ENCODE results near the gene GNAS-AS1.
A peak's percentile ranks its signal among the peaks of the same experiment; 100 is the strongest.
"Not testable (repeated sequence)": the region's sequence is repeated elsewhere in the genome, so short reads cannot be mapped to it uniquely, and the experiment has no call there.

The GNAS-AS1 gene

DNA sequence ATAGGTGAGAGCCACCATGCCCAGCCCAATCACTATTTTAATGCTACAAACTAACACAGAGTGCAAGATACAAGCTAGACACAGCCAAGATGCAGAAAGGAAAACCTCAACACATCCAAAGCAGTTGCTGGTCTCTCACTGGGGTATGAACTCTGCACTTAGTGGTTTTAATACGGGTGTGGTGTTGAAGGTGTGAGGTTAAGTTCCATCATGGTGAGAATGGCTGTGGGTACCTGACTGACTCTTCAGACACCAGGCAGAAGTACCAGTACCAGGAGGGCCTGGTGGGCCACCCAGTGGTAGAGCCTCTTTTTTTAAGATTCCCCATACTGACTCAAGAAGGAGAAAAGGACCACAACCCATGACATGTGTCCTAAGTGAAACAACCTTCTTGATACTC lies 13.0 kb downstream of the GNAS-AS1 start:
- no peak for DNase-seq (ENCODE audit: low spot score)
- no peak for FAIRE-seq

DNA sequence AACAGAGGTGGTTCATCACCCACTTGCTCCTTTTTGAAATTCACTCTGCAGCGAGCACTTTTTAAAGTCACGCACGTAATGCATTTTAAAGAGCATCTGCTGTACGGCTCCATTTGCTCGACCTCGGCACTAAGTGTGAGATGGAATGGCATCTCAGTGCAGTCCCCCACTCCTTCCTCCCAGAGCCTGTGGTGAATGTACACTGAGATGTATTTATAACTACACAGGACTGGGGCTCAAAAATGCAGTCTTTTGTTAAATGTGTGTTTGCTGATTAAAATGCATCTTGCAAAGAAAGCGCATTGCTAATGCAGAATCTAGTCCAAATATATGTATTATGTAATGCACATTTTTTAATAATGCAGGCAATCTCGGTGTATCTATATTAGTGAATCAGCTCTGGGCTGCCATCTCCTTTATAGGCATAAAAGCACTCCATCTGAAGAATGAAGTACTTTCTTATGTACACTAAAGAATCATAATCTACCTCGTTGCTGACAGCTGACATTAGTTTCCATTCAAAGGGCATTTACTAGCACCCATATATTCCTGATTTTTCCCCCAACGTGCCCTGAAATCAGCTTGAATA lies 14.0 kb downstream of the GNAS-AS1 start:
- FAIRE-seq (no peak), DNase-seq (ENCODE audit: low spot score) (no peak)

DNA sequence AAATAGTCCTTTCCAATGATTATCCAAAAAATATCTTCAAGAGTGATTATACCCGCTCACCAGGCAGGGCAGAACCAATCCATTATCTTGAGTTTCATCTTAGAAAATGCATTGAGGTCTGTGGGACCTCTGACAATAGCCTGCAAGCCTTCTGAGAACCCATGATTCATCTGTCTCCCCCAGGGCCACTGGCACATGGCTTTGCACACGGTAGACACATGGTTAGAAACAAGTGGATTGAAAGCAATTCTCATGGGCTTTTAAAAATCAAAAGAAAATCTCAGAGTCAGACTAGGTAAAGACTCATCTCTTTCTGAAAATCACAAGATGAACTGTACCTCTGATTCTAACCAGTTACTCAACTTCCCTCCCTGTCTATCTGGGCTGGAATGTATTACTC lies 15.5 kb downstream of the GNAS-AS1 start:
- FAIRE-seq = no peak

DNA sequence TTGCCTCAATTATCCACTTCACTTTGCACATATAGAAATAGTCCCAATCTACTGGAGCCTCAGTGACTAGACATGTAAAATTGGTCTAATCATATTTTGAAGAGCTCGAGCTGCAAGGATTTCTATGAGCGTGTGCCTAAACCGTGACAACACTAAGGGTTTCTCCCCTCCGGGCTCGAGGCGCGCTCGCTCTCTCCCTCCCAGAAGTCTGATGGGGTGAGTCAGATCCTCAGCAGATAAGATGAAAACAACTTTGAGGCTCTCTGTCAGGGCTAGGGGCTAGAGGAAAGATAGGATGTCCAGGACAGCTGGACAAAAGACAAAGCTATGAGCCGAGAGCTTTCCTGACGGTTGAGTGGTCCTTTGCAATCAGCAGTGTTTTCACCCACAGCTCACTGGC lies 16.8 kb downstream of the GNAS-AS1 start:
- FAIRE-seq = no peak
- DNase-seq (ENCODE audit: low spot score) = no peak

More for the DNA sequence above, 15.5 kb downstream of the GNAS-AS1 start:
- no peak for DNase-seq (ENCODE audit: low spot score)

DNA sequence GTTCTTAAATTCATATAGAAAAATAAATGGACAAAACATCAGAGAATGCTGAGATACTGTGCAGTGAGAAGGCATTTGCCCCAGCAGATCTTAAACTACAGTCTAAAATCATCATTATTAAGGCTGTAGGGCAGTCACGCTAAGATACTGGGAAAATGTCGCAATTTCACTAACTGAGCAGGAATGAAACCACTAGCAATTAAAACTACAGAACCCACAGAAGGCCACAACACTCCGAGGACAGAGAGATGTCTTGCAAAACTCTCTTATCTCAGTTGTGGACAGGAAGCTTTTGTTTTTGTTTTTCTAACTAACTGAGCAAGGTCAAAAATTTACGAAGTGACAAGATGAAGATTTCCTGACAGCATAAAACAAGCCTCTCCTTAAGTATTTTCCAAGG lies 18.2 kb downstream of the GNAS-AS1 start:
- DNase-seq (ENCODE audit: low spot score) (no peak), FAIRE-seq (no peak)

DNA sequence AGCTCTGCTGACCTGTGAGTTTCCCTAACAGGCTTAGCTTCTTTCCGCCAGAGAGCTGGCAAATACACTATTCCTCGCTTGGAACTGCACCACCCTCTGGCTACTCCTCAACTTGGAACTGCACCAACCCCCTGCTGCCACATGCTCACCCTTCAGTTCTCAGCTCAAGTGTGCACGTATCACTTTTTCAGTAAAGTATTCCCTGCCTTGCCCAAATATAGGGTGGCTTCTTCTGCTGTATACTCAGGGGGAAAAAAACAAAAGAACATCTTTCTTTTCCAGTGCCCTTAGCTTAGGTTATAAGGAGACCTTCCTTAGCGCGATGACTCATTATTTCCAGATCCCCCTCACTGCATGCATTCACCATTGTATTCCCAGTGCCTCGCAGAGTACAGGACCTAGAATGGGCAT lies 21.2 kb downstream of the GNAS-AS1 start:
- DNase-seq (ENCODE audit: low spot score) (no peak), FAIRE-seq (no peak)

DNA sequence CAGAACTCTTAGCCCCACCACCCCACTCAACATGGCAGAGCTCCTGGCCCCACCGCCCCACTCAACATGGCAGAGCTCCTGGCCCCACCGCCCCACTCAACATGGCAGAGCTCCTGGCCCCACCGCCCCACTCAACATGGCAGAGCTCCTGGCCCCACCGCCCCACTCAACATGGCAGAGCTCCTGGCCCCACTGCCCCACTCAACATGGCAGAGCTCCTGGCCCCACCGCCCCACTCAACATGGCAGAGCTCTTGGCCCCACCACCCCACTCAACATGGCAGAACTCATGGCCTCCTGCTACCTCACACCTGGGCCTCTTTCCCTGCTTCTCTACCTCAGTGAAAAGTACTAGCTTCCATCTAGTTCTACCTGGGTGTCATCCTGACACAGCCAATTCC lies 21.9 kb downstream of the GNAS-AS1 start:
- not testable (repeated sequence) for DNase-seq (ENCODE audit: low spot score); FAIRE-seq

DNA sequence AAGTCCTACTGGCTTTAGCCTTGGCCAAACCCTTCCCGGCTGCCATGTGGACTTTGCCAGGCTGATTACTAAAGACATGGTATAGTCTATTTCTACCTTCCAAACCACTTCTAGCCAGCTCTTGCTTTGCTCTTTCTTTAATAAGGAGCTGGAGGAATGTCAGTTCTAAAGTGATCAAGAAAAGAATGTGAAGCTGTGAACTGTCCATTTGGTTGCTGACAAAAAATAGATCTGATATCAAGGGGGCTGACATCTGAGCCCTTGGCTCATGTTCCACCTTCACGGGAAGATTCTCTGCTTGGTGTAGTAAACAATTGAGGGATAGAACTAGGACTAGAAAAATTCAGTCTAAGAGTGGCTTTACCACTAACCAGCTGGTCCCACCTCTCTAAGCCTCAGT lies 22.6 kb downstream of the GNAS-AS1 start:
- FAIRE-seq (no peak), DNase-seq (ENCODE audit: low spot score) (no peak)

DNA sequence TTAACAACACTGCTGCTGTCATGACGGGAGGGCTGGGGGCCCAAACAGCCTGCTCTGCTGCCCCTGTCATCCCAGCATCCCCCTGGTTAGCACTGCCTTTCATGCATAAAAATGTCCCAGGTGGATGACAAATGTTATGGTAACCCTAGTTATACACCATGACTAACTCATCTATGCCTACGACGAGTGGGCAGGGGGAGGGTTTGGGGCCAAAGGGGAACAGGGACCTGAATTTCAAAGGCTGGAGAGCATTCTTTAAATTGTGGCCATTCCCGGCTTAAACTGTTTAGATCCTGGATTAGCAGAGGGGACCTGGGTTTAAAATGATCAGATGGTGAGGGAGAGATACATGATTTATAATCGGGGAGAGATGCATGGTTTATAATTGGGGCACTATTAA lies 24.4 kb downstream of the GNAS-AS1 start:
- DNase-seq (ENCODE audit: low spot score) (no peak), FAIRE-seq (peak; percentile 20)

DNA sequence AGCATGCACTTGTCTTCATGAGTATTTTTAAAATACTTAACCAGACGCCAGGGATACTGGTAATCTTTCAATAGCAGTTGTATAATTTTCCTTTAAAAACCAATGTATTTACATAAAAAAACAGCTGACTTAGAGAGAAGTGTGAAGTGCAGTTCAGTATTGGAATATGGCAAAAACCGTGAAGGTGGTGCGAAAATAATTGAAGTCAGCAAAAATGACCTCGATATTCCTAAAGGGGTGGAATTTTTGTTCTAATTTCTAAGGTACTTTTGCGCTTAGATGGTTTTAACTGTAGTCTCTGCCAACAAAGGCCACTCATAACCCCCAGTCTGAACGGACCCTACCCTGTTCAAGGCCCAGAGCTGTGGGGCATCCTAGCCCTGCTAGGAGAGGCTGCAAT lies 25.3 kb downstream of the GNAS-AS1 start:
- DNase-seq (ENCODE audit: low spot score) = no peak
- FAIRE-seq = no peak

DNA sequence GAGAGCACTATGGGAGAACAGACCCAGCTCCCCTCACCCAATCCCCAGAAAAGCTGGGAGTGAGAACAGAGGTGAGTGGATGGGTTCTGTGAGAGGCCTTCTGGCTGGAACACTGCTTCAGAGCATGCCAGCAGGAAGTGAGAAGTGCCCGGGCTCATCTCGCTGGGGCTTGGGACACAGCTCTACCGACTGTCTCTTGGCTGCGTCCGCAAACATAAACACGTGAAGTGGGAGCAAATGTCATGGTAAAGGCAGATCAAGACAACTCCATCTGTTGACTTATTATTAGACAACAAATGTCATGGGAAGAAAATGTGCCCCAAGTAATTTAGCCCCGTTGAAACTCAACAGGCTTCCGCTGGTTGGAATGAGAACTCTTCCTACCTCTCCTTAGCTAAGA lies 25.9 kb downstream of the GNAS-AS1 start:
- no peak for DNase-seq (ENCODE audit: low spot score)
- FAIRE-seq = no peak

DNA sequence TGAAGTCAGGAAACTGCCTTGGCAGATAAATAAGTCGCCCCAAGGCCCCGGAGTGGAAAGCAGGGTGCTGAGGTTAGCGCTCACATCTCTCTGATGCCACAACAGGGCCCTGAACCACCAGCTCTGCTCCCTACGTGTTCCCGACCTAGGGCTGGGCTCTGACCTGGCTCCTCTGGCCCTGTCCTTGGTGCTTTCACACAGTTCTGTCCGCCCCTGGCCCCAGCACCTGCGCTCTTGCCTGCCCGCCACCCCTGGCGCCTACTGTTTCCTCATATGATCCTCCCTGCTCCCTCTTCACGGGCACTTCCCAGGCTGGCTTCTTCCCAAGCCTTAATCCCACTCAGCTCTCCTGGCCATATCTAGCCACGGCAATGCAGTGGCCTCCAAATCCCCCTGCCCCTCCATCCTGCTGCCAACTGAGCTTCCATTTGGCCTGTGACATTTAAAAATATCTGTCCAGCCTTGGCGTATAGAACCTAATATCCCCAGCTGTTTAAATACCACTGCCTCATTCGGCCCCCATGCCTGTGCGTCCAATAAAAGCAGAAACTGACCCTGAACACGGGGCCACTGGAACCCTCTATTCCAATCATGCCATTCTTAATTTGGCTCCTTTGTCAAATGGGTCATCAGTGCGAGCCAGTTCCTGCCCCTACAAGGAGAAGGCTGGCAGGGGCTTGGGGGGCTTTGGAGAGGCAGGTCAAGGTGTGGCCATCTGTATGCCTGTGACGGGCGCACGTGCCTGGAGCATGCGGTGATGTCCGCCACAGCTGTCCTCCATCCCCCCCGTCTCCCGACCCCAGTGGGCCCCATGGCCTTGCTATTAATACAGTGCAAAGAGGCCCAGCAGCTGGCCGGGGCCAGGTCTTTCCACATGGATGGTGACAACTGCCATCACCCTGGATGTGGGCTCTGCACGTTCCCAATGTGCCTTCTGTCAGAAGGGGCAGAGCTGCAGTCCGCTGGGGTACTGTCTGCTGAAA lies 27.7 kb downstream of the GNAS-AS1 start:
- no peak for FAIRE-seq
- no peak for DNase-seq (ENCODE audit: low spot score)

DNA sequence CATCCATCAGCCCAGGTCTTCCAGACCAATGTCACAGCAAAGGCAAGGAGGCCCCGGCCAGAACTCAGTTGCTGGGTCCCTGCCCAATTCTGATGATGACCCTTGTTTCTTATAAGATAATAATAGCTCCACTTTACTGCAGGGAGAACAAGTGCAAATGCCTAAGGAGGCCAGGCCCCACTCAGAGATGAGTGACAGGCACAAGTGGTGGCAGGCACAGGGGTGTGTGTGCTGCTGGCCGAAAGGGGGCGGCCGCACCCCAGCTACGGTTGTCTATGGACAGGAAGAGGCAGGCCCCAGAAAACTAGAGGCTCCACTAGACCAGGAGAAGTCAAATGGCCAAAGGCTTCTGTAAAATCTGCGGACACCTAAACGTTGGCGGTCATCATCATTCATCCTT lies 28.6 kb downstream of the GNAS-AS1 start:
- FAIRE-seq (no peak), DNase-seq (ENCODE audit: low spot score) (no peak)

DNA sequence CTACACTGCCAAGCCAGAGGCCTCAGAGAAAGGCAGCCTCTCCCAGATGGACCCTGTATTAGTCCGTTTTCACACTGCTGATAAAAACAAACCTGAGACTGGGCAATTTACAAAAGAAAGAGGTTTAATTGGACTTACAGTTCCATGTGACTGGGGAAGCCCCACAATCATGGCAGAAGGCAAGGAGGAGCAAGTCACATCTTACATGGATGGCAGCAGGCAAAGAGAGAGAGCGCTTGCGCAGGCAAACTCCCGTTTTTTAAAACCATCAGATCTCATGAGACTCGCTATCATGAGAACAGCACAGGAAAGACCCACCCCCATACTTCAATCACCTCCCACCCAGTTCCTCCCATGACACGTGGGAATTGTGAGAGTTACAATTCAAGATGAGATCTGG lies 30.2 kb downstream of the GNAS-AS1 start:
- DNase-seq (ENCODE audit: low spot score); FAIRE-seq: not testable (repeated sequence)

DNA sequence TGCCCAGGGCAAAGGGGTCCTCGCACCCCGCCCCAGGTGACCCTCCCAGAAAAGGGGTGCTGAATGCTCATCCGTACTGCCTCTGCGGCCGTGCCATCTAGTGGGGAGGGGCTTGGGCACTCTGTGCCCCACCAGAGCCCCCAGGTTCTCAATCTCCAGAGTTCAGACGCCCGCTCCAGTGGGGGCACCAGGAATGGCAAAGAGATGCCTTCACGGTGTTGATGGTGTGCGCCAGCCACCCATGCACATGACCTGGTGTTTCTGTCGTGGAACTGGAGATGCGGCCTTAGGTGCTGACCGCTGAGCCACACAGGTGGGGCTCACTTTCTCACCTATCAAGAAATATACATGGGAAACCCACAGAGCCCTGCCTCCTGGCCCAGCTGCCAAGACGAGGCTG lies 30.8 kb downstream of the GNAS-AS1 start:
- FAIRE-seq = no peak

DNA sequence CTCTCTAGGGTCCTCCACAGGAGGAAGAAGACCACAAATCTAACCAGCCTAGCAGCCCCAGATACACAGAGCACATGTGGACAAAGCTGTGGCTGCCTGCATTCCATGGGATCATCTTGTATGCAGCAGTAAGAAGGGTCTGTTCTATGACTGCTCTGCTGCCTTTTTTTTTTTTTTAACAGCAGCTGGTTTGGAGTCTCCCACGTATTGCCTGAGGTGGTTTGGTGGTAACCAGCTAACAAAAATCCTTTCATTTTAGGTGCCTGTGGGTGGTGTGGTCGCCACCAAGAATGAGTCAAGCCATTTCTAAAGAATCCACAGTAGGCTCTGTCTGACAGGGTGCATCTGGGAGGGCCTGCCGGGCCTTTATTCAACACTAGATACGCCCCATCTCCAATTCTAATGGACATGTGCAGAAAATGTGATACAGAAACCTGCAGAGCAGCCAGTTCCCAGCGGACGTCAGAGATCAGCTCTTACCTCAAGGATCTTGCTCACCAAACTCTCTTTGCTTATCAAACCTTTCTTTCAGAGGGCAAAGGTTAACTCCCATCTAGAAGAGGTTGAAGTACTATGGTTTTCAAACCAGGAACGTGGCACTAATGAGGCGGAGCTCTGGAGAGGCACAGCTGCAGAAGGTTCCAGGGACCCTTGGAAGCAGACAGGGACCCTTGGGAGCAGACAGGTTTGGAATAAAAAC lies 32.0 kb downstream of the GNAS-AS1 start:
- FAIRE-seq = no peak
- DNase-seq (ENCODE audit: low spot score) = peak; percentile 82

More for the DNA sequence above, 30.8 kb downstream of the GNAS-AS1 start:
- DNase-seq (ENCODE audit: low spot score) = no peak

DNA sequence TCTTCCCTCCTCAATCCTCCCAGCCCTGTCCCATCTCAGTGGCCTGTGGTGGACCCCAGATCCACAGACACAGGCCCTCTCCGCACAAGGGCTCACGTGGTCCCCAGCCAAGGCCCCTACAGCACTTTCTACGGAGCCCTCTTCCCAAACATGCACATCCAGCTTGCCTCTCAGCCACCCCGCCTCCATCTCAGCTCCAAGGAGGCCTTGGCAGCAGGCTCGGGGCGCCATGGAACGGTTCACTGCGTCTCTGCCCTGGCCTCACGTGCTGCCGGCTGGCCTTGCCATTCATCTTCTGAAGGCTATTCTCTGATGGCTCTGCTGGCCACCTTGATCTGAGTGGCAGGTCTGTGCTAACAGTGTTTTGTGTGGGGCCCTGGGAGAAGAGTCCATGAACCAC lies 33.0 kb downstream of the GNAS-AS1 start:
- FAIRE-seq (peak; percentile 55), DNase-seq (ENCODE audit: low spot score) (no peak)

DNA sequence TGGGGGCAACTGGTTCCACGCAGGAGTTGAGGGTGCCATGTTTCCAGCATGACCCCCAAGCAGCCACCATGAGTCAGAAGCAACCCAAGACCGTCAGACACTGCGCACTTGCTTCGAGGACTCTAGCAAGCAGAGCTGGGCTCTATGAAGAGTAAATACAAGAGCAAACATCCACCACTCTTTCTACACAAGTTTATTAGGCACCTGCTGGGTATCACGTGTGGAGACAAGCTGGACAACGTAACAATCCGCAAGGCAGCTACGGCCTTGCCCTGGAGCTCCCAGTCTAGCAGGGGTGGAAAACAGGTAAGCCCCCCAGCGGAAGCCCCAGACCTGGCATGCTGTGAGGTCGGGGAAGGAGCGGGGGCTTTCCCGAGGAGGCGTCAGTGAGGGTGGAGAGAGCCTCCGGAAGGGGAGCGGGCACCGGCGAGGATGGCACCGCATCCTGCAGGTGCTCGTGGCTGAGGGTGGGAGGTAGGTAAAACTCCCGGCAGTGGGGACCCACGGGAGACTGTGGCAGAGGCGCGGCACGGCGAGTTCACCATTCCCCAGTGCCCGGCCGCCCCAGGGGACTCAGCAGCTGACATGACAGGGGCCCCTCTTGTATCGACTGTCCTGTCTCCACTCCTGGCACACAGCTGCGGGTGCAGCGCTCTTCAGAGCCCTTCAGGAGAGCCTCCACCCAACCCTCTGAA lies 33.6 kb downstream of the GNAS-AS1 start:
- DNase-seq (ENCODE audit: low spot score) (no peak), FAIRE-seq (no peak)

DNA sequence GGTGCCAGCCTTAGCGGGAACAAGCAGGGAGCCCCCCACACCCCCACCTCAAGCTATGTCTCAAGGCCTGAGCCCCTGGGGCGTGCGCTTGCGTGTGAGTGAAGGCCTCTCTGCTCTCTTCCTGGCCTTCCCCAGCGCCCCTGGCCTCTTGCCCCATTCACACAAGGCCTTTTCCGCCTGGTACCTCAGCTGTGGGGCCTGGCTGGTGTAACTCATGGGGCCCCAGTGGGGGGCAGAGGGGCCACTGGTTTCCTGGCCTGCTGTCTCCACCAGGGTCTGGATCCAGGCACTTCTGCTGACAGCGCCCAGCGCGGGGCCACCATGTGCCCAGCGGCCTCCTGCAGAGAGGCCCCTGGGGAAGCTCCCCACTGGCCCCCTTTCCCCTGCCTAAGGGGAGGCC lies 34.7 kb downstream of the GNAS-AS1 start:
- DNase-seq (ENCODE audit: low spot score) = no peak
- no peak for FAIRE-seq

DNA sequence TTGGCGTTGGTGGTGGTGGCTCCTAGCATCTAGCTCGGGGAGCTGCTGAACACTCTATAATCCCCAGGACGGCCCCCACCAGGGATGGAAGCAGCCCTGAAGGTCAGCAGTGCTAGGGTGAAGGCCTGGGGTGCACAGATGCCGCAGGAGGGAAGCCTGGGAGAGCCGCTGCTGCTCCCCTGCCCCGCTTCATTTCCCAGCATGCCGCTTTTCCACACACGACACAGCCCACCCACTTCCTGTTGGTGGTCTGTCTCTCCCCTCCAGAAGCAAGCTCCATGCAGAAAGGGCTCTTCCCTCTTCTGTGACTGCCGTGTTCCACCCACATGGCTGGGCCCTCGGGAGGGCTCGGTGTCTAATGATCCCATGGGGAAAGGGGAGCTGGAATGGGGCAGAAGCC lies 35.3 kb downstream of the GNAS-AS1 start:
- no peak for DNase-seq (ENCODE audit: low spot score)
- FAIRE-seq = peak; percentile 61

DNA sequence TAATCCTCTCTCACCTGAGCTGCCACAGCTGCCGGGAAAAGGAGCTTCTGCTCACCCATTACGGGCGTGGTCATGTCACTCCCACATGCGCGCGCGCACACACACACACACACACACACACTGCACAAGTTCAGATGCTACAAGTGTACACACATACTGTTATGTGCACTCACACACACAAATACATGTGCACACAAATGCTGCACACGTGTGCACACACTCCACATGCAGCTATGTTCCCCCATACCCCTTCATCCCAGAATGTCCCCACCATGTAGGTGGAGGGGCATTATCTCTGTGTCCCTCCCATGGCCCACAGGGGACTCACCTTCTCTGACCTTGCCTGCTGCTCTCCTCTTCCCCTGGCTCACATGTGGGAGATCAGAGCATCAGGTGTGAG lies 37.3 kb downstream of the GNAS-AS1 start:
- no peak for DNase-seq (ENCODE audit: low spot score)
- peak; percentile 95 for FAIRE-seq

DNA sequence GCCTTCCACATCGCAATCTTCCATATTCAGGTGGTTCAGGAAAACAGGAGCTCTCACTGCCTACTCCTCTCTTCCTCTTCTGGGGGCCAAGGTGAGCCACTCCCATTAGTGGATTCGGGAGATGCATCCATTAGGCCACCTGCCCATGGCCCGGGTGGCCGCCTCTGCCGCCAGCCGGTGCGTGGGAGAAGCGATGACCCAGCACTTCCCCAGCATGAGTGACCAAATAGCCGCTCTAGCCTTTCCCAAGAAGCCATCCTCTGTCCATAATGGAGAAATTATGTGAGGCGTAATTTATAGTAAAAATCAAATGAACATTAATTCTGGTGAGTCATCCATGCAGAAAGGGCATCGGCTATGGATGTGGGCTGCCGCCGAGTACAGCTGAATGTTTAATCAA lies 39.4 kb downstream of the GNAS-AS1 start:
- FAIRE-seq (no peak), DNase-seq (ENCODE audit: low spot score) (no peak)

All from urothelium cell line (cell line).